ENCODE measurements around the gene RAE1.

RAE1 gene

GRCh38 chr20:57374343-57374930 is 23.4 kb downstream of the RAE1 start:
- no peak for DNase-seq

- peak in 1 of 2 donors; percentile 63 for DNase-seq
Observed at GRCh38 chr20:57374931-57375651, 24.0 kb downstream of the RAE1 start.

GRCh38 chr20:57375652-57376230 is 24.7 kb downstream of the RAE1 start:
- no peak for DNase-seq

DNA sequence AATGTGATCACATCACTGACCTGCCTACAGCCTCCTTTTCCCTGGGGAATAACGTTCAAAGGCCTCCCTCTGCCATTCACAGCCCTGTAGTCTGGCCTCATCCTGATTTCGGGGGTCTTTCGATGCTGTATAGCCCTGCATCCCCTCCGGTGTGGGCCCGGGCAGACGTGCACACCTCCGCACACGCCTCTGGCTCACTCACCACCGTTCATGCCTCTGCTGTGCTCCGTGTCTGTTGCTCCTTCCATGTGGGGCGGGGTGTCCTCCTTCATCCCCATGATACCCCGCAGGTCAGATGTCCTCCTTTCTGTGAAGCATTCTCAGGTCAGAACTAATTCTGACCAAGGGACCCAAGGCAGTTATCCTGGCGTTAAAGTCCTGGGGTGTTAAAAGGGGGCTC is 26.3 kb downstream of the RAE1 start:
- no peak for DNase-seq

GRCh38 chr20:57378107-57378506 is 27.1 kb downstream of the RAE1 start:
- DNase-seq: no peak

DNA sequence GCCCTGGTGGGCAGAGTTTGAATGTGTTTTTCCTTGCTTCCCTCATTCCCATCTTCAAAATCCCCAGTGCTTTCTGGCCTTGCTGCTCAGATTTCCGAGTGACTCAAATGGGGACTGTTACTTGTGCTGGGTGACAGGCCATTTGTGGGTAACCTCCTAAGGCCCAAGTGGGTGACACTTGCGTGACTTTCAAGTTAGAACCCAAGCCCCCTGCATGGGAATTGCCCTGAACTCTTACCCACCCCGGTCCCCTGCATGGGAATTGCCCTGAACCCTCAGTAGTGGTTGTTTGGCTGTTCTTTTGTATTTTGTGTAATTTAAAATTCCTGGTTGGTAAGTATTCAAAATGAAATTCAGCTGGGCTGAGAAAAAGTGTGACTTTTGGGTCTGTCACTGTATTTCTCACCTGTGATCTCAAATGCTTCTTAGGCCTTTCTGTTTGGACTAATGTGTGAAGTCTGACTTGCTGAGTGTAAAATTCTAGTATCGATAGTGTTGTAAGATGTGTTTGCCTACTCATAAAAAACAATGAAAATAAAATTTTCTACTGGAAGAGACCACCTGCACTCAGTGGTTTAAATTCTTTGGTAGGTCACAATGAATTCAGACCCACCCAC is 27.7 kb downstream of the RAE1 start:
- DNase-seq: no peak

GRCh38 chr20:57379263-57379647 is 28.2 kb downstream of the RAE1 start:
- DNase-seq: no peak

GRCh38 chr20:57380081-57380750 is 29.2 kb downstream of the RAE1 start:
- no peak for DNase-seq

DNA sequence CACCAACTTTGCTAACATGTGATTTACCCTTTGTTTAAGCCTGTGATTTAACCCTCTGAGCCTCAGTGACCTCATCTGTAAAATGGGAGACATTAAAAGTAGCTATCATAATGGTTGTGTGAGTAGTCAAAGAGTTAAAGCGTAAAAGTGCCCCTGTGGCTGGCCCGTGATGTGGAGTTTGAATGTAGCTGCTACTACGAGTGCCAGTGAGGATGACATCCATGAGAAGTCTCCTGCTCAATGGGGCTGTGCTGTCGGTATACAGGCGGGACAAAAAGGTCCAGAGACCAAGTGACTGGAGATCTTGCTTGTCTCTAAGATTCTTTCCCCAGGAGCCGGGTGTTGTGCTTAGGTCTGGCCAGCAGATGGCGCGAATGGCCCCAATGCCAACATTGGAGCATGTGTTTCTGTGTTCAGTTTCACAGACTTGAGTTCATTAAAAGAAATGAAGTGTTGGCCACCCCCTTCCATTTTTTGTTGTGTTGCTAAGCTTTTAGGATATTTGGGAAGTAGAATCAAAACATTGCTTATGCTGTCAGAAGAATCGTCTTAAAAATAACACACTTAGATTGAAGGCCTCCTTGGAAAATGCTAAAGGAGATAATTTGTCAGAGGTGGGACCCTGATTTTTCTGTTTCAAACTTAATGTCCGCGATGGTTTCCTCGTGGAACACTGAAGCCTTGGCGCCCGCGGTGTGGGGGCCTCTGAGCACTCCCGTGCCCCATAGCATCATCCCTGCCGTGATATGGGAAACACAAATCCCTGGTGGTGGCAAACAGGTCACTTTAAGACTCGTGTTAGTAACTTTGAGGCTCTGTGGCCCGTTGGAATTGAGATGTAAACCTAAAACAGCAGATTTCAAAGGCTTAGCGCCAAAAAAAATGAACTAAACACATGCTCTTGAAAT is 30.8 kb downstream of the RAE1 start:
- peak; percentile 85 to 87 for DNase-seq

DNA sequence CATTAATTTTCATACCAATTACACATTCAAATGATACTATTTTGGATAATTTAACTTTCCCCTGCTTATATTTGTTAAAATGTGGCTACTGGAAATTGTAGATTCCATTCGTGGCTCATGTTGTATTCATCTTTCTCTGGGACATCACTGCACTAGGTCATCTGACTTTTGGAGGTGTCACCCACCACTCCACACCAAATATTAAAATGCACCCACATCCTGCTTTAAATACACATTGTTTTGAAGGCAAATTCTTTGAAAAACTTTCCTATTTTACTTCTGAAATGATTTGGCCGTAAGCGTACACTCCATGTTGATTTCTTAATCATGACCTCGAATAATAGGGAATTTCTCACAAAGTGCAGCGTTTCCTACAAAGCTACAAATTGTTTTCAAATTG is 31.5 kb downstream of the RAE1 start:
- no peak for DNase-seq

- no peak for DNase-seq
Observed at GRCh38 chr20:57383447-57384347, 32.6 kb downstream of the RAE1 start.

- DNase-seq: no peak
Observed at GRCh38 chr20:57384486-57384885, 33.4 kb downstream of the RAE1 start.

GRCh38 chr20:57384953-57385761 is 34.1 kb downstream of the RAE1 start:
- DNase-seq: no peak

GRCh38 chr20:57385940-57386339 is 34.9 kb downstream of the RAE1 start:
- no peak for DNase-seq

DNA sequence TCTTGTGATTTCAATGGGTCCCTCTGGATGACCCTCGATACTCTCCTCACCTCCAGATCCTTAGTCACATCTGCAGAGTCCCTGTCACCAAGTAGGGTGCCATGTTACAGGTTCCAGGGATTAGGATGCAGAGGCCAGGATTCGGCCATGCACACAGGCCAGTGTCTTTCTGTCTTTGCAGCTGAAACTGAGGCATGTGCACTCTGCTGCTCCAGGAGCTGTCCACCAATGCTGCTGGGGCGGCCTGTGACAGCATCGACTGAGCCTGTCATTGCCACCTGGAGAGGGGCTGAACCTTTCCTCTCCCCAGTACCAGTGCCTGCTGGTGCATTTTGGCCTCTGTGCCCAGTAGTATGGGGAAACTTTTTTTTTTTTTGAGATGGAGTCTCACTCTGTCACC is 35.7 kb downstream of the RAE1 start:
- DNase-seq: no peak

DNA sequence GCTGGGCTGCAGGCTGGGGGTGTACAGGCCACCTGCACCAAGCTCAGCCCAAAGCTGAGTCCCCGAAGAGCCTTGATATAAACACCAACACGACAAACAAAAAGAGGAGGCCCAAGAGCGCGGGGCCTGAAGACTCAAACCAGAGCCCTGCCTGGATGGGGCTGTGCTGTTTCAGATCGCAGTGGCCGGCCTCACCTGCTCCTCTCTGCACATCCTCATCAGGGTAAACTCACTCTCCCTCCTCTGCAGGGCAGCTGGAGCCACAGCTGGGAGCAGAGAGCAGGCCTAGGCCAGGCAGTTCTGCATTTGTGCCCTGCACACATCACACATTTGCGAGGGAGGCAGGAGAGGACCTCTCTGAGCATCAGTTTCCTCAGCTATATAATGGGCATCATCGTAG is 36.4 kb downstream of the RAE1 start:
- DNase-seq: no peak

GRCh38 chr20:57387945-57388371 is 36.9 kb downstream of the RAE1 start:
- no peak for DNase-seq

- DNase-seq: peak; percentile 58
Observed at GRCh38 chr20:57388953-57389694, 38.1 kb downstream of the RAE1 start.
